GM23338 (cell line): ENCODE data around the gene BPIFB6.

Experiments used
- CREB1 ChIP-seq: fragments of 250-450 bp; sonication (Bioruptor Pico); IDR thresholded peaks from 2 replicates; pipeline ENCODE4 v1.5.0; 2020; ENCODE audit warnings: low read depth, mild to moderate bottlenecking, moderate library complexity
- CTCF ChIP-seq, 2 experiments: fragments of 200-600 bp in 1 of 2; sonication (generic) in 1 of 2; conservative IDR thresholded peaks; 2 replicates each; pipeline versions ENCODE4 v1.5.1 to v1.6.1; 2016 to 2017; ENCODE audit warnings: antibody characterized with exemption in 2 of 2, low read depth in 2 of 2, mild to moderate bottlenecking in 2 of 2, moderate library complexity in 1 of 2
- ETS1 ChIP-seq: IDR thresholded peaks from 2 replicates; pipeline ENCODE4 v1.6.1; 2016; ENCODE audit warnings: antibody characterized with exemption
- EZH2 ChIP-seq: fragments of 200-600 bp; sonication (generic); IDR thresholded peaks from one replicate; pipeline ENCODE4 v1.8.0; 2017; ENCODE audit warnings: antibody characterized with exemption, mild to moderate bottlenecking, low read depth; ENCODE audit not compliant: unreplicated experiment
- EZH2phosphoT487 ChIP-seq: fragments of 200-600 bp; sonication (generic); IDR thresholded peaks from one replicate; pipeline ENCODE4 v1.8.1; 2018; ENCODE audit warnings: antibody characterized with exemption; ENCODE audit not compliant: unreplicated experiment
- JUNB ChIP-seq: IDR thresholded peaks from one replicate; pipeline ENCODE4 v1.6.1; 2016; ENCODE audit warnings: antibody characterized with exemption; ENCODE audit not compliant: unreplicated experiment
- NANOG ChIP-seq: IDR thresholded peaks from 2 replicates; pipeline ENCODE4 v1.6.1; 2016; ENCODE audit warnings: antibody characterized with exemption, borderline replicate concordance
- POLR2AphosphoS5 ChIP-seq: IDR thresholded peaks from 2 replicates; pipeline ENCODE4 v1.6.1; 2016; ENCODE audit warnings: antibody characterized with exemption, low read depth
- STAT1 ChIP-seq: IDR thresholded peaks from one replicate; pipeline ENCODE4 v1.6.1; 2016; ENCODE audit warnings: antibody characterized with exemption; ENCODE audit not compliant: unreplicated experiment
- ZNF114 ChIP-seq: fragments of 250-450 bp; sonication (Bioruptor Pico); IDR thresholded peaks from 2 replicates; pipeline ENCODE4 v1.5.0; 2020; ENCODE audit warnings: mild to moderate bottlenecking, moderate library complexity
- ZNF331 ChIP-seq: fragments of 250-450 bp; sonication (Bioruptor Pico); IDR thresholded peaks from 2 replicates; pipeline ENCODE4 v1.5.0; 2020; ENCODE audit warnings: low read depth, mild to moderate bottlenecking, moderate library complexity
- ZNF462 ChIP-seq: fragments of 250-450 bp; sonication (Bioruptor Pico); IDR thresholded peaks from 2 replicates; pipeline ENCODE4 v1.5.0; 2020; ENCODE audit warnings: mild to moderate bottlenecking, moderate library complexity
- TF ChIP-seq, protein P1 (sequence below): IDR thresholded peaks from one replicate; pipeline ENCODE4 v1.6.1; 2018; ENCODE audit warnings: antibody characterized with exemption; ENCODE audit not compliant: unreplicated experiment

DNA sequence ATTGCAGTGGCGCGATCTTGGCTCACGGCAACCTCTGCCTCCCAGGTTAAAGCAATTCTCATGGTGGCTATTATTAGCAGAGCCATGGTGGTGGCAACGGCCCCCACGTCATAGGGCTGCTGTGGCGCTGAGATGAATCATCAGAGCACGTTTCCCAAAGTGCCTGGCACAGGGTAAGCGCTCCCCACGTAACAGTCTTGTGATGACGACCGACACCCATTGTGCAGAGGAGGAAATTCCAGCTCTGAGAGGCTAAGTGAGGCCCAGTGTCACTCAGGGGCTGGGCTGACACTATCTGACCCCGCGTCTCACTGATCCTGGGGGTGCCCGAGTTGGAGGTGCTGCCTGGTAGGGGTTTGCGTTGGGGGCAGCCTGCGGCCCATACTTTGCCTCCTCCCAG, 43.4 kb upstream of the BPIFB6 start:
- TF ChIP-seq POLR2AphosphoS5 (no peak), CTCF (conservative IDR thresholded peaks at IDR 0.05; ENCODE audit: low read depth in 2 of 2) (no peak), EZH2 (no peak), ZNF114 (CRISPR knock-in tag) (no peak), ZNF331 (CRISPR knock-in tag) (no peak), CREB1 (no peak), EZH2phosphoT487 (no peak), JUNB (no peak), ETS1 (no peak), STAT1 (no peak), NANOG (no peak), ZNF462 (CRISPR knock-in tag) (no peak)
- TF ChIP-seq, protein P1, sequence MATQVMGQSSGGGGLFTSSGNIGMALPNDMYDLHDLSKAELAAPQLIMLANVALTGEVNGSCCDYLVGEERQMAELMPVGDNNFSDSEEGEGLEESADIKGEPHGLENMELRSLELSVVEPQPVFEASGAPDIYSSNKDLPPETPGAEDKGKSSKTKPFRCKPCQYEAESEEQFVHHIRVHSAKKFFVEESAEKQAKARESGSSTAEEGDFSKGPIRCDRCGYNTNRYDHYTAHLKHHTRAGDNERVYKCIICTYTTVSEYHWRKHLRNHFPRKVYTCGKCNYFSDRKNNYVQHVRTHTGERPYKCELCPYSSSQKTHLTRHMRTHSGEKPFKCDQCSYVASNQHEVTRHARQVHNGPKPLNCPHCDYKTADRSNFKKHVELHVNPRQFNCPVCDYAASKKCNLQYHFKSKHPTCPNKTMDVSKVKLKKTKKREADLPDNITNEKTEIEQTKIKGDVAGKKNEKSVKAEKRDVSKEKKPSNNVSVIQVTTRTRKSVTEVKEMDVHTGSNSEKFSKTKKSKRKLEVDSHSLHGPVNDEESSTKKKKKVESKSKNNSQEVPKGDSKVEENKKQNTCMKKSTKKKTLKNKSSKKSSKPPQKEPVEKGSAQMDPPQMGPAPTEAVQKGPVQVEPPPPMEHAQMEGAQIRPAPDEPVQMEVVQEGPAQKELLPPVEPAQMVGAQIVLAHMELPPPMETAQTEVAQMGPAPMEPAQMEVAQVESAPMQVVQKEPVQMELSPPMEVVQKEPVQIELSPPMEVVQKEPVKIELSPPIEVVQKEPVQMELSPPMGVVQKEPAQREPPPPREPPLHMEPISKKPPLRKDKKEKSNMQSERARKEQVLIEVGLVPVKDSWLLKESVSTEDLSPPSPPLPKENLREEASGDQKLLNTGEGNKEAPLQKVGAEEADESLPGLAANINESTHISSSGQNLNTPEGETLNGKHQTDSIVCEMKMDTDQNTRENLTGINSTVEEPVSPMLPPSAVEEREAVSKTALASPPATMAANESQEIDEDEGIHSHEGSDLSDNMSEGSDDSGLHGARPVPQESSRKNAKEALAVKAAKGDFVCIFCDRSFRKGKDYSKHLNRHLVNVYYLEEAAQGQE, result no peak
